Breast epithelium (tissue), 3 donors: ENCODE results near the gene CRYBG1.

ENCODE experiments used
- POLR2A ChIP-seq: fragments of 450-650 bp; IDR thresholded peaks from one replicate; pipeline ENCODE4 v1.6.1; 2016; ENCODE audit warnings: antibody characterized with exemption, mild to moderate bottlenecking, moderate library complexity
- POLR2AphosphoS5 ChIP-seq, 3 donors: sonication (generic); formaldehyde crosslinking; IDR thresholded peaks; one replicate each; pipeline ENCODE4 v1.6.1; 2017; ENCODE audit warnings: antibody characterized with exemption in 3 of 3

GRCh38 chr6:106609699-106610098 is 249.2 kb downstream of the CRYBG1 start:
- TF ChIP-seq POLR2A (no peak), POLR2AphosphoS5 (IDR thresholded peaks at IDR 0.05) (no peak)
